GM19023 (cell line): Measurements from ENCODE around the gene HABP4.

Experiments used
- ATAC-seq: cut with Tn5 transposase; IDR thresholded peaks from one replicate; pipeline ENCODE4 v1.9.1; 2021; ENCODE audit warnings: mild to moderate bottlenecking, moderate library complexity; ENCODE audit not compliant: unreplicated experiment

HABP4 gene

GRCh38 chr9:96515621-96516470 lies 65.9 kb downstream of the HABP4 start:
- ATAC-seq, result no peak

- ATAC-seq, result no peak
Measured at GRCh38 chr9:96519095-96519494, 69.1 kb downstream of the HABP4 start.

- no peak for ATAC-seq
Measured at GRCh38 chr9:96519787-96520186, 69.8 kb downstream of the HABP4 start.

- ATAC-seq, result no peak
Measured at GRCh38 chr9:96522366-96522765, 72.4 kb downstream of the HABP4 start.

GRCh38 chr9:96523374-96523773 lies 73.4 kb downstream of the HABP4 start:
- no peak for ATAC-seq

- ATAC-seq, result no peak
Measured at GRCh38 chr9:96524045-96524444, 74.1 kb downstream of the HABP4 start.

GRCh38 chr9:96524764-96525163 lies 74.8 kb downstream of the HABP4 start:
- ATAC-seq, result no peak

- ATAC-seq, result no peak
Measured at GRCh38 chr9:96532173-96532572, 82.2 kb downstream of the HABP4 start.

- ATAC-seq, result no peak
Measured at GRCh38 chr9:96540106-96540505, 90.1 kb downstream of the HABP4 start.
